GM12873 (cell line): Measurements from ENCODE around the gene SULT1E1.

ENCODE experiments used
- TF ChIP-seq, protein P1 (sequence below): IDR thresholded peaks from 2 replicates; pipeline ENCODE4 v1.5.1; 2012; ENCODE audit warnings: low read depth, mild to moderate bottlenecking, moderate library complexity, low read length, control low read depth; ENCODE audit not compliant: insufficient read depth; ENCODE audit errors: missing control alignments

Gene SULT1E1

DNA sequence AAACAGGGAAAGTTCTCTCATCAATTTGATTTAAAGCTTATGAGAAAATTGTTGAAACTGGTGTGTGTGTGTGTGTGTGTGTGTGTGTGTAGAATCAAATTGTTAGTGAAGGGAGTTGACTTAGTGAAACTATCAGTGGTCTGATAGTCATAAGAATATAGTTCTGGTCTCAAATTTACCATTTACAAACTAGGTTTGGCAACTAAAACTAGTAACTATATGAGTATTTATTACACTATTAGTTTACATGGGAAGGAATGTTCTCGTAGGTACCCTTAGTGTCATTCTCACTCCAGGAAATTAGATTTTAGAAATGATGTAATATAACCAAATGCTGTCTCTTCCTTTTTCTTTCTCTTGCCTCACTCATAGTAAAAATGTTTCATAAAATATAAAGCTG, 11.9 kb downstream of the SULT1E1 start:
- TF ChIP-seq, protein P1, sequence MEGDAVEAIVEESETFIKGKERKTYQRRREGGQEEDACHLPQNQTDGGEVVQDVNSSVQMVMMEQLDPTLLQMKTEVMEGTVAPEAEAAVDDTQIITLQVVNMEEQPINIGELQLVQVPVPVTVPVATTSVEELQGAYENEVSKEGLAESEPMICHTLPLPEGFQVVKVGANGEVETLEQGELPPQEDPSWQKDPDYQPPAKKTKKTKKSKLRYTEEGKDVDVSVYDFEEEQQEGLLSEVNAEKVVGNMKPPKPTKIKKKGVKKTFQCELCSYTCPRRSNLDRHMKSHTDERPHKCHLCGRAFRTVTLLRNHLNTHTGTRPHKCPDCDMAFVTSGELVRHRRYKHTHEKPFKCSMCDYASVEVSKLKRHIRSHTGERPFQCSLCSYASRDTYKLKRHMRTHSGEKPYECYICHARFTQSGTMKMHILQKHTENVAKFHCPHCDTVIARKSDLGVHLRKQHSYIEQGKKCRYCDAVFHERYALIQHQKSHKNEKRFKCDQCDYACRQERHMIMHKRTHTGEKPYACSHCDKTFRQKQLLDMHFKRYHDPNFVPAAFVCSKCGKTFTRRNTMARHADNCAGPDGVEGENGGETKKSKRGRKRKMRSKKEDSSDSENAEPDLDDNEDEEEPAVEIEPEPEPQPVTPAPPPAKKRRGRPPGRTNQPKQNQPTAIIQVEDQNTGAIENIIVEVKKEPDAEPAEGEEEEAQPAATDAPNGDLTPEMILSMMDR, result no peak

DNA sequence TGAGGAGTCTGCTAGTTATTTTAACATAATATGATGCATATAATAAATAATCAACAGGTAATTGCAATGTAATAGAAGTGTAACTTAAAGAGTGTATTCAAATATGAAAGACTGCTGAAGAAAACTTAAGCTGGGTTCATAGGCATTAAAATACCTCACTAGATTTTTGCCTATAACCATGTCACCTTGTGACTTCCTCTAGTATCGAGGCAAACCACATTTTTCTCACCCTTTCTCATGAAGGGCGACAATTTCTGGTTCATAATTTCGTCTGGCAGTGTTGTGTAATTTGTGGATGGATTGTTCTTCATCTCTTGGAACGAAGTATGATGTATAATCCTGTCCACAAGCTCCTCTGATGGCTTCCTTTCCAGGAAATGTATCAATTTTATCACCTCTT, 16.0 kb downstream of the SULT1E1 start:
- TF ChIP-seq, protein P1, result no peak

DNA sequence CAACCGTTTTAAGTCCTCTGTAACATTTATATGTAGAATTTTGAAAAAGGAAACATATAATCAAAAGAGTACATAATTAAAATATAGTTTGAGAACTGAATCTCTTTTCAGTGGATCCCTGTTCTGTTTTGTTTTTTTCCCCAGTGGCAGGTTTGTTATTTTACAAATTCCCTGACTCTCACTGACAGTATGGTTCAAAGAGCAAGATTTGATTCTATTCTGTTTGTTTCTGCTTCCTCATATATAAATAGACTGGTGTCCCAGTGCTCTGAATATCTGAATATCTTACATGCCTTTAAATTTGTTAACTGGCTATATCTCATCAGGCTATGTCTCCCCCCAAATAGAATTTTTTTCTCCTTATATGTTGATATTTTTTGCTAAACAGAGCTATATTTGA, 16.6 kb downstream of the SULT1E1 start:
- TF ChIP-seq, protein P1, result no peak

DNA sequence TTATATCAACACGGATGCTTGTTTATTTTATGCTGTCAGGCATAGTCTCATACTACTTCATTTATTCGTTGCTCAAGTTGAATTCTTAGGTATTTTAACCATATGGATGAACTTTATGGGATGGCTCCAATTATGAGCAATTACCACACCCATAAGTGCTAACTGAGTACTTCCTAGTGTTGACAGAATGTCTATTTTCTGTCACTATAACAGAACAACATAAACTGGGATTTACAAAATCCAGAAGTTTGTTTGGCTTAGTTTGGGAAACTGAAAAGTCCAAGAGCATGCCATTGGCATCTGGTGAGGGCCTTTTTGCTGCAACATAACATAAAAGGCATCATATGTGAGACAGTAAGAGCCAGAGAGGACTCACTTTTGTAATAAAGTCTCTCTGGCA, 21.0 kb downstream of the SULT1E1 start:
- TF ChIP-seq, protein P1, result no peak

DNA sequence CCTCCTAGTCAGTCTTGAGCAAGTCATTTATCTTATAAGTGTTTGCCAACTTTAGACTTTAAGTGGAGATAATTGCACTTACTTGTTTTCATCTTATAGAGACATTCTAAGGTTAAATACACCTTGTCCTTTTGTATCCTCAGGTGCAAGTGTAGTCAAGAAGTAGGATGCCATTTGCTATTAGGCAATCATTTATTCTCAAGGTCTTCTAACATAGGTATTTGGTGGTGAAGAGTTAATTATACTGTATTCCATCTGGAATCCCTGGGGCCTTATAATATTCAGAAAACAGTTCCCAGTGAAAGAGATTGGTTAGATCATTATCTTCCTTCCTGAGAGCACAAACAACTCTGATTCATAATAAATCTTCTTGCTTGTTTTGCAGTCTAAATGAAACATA, 23.7 kb downstream of the SULT1E1 start:
- TF ChIP-seq, protein P1, result no peak

DNA sequence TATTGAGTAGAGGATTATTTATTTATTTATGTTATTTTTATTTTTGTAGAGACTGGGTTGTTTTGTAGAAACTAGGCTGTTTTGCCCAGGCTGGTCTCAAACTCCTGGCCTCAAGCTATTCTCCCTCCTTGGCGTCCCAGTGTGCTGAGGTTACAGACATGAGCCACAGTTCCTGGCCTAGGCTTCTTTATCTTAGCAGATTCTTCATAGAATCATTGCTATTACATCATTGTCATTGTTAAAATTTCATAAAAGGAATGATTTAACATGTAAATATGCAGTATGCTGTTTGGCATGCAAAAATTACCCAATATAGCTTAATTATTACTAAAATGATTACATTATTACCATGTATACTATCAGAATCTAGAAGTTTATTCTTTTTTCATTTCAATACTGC, 24.2 kb downstream of the SULT1E1 start:
- TF ChIP-seq, protein P1, result no peak

DNA sequence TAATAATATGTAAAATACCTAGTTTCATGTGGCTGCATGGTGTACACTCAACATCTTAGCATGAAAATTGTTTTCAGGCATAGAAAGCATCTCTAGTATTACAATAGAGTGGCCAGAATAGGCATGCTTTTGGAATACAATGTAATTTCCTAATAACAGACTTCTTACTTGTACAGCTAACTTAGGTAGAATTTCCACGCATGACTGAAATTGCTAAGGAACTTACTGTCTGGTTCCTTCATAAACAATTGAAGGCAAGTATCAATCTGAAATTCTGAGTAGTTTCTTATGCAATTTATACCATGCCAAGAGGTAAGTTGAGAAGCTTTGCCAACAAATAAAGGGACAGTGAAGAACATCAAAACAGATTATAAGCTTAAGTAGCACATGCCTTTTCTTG, 26.7 kb downstream of the SULT1E1 start:
- TF ChIP-seq, protein P1, result no peak
